ENCODE measurements around the gene COL15A1.
"Not testable (repeated sequence)": the region's sequence is repeated elsewhere in the genome, so short reads cannot be mapped to it uniquely, and the experiment has no call there.

The COL15A1 gene

GRCh38 chr9:99095565-99095964 lies 151.9 kb downstream of the COL15A1 start:
- DNase-seq, result no peak

GRCh38 chr9:99096409-99096808 lies 152.7 kb downstream of the COL15A1 start:
- DNase-seq, result no peak

GRCh38 chr9:99099806-99100585 lies 156.3 kb downstream of the COL15A1 start:
- not testable (repeated sequence) for DNase-seq

GRCh38 chr9:99101271-99101670 lies 157.6 kb downstream of the COL15A1 start:
- no peak for DNase-seq

- DNase-seq, result no peak
These were observed 158.1 kb downstream of the COL15A1 start for GRCh38 chr9:99101812-99102211.

GRCh38 chr9:99103054-99103895 lies 159.6 kb downstream of the COL15A1 start:
- no peak for DNase-seq

GRCh38 chr9:99103901-99104458 lies 160.3 kb downstream of the COL15A1 start:
- DNase-seq, result no peak

GRCh38 chr9:99104459-99105151 lies 160.9 kb downstream of the COL15A1 start, which contains the start of gene TGFBR1:
Gene TGFBR1 (plus strand): TSS chr9:99105113. CDS start chr9:99105206, 93 bp downstream.
- peak; percentile 89 for DNase-seq

- DNase-seq, result no peak
These were observed 161.7 kb downstream of the COL15A1 start for GRCh38 chr9:99105152-99106043.

- no peak for DNase-seq
These were observed 162.3 kb downstream of the COL15A1 start for GRCh38 chr9:99106044-99106375.

GRCh38 chr9:99107421-99107820 lies 163.7 kb downstream of the COL15A1 start:
- no peak for DNase-seq

- no peak for DNase-seq
These were observed 164.4 kb downstream of the COL15A1 start for GRCh38 chr9:99108131-99108530.

GRCh38 chr9:99109522-99109921 lies 165.8 kb downstream of the COL15A1 start:
- no peak for DNase-seq

GRCh38 chr9:99112750-99113413 lies 169.2 kb downstream of the COL15A1 start:
- DNase-seq, result no peak

- no peak for DNase-seq
These were observed 169.8 kb downstream of the COL15A1 start for GRCh38 chr9:99113414-99114048.

- no peak for DNase-seq
These were observed 170.3 kb downstream of the COL15A1 start for GRCh38 chr9:99114049-99114440.

GRCh38 chr9:99114846-99115500 lies 171.3 kb downstream of the COL15A1 start:
- no peak for DNase-seq

- DNase-seq, result no peak
These were observed 172.3 kb downstream of the COL15A1 start for GRCh38 chr9:99116003-99116411.

- peak; percentile 52 for DNase-seq
These were observed 175.2 kb downstream of the COL15A1 start for GRCh38 chr9:99118782-99119466.

All from stimulated activated CD4-positive, alpha-beta T cell treated with anti-CD3 and anti-CD28 coated beads, Interleukin-1b, Interleukin-23, amount 100 ng/mL, for 48 hours (primary cell).